HEK293T (cell line): ENCODE data around the gene PRKG1.

Experiments
- CTCF ChIA-PET: fragments of 350-600 bp; formaldehyde crosslinking; extraction: SDS; loops from one replicate; lab custom pipeline; 2021; ENCODE audit warnings: antibody characterized with exemption, inconsistent platforms; lab: Yijun Ruan, JAX
- POLR2A ChIA-PET: fragments of 350-600 bp; formaldehyde crosslinking; extraction: SDS; loops from one replicate; lab custom pipeline; 2020; ENCODE audit warnings: antibody characterized with exemption, inconsistent platforms; lab: Yijun Ruan, JAX
- DNase-seq: peaks from one replicate; pipeline ENCODE4 v3.0.0; 2012; ENCODE audit warnings: mixed read lengths; ENCODE audit errors: extremely low spot score
- ARNT ChIP-seq: fragments of 450-650 bp; IDR thresholded peaks from 2 replicates; pipeline ENCODE4 v1.6.1; 2017; ENCODE audit warnings: mild to moderate bottlenecking
- BHLHE40 ChIP-seq: fragments of 450-650 bp; IDR thresholded peaks from 2 replicates; pipeline ENCODE4 v1.6.1; 2016; ENCODE audit warnings: mild to moderate bottlenecking, moderate library complexity, borderline replicate concordance
- CTBP1 ChIP-seq: fragments of 450-650 bp; IDR thresholded peaks from 2 replicates; pipeline ENCODE4 v1.6.1; 2016; ENCODE audit warnings: borderline replicate concordance
- ELF4 ChIP-seq: fragments of 450-650 bp; IDR thresholded peaks from 2 replicates; pipeline ENCODE4 v1.6.1; 2017; ENCODE audit warnings: antibody characterized with exemption
- FOXA1 ChIP-seq: fragments of 450-650 bp; IDR thresholded peaks from 2 replicates; pipeline ENCODE4 v1.6.1; 2016; ENCODE audit warnings: mild to moderate bottlenecking
- FOXK2 ChIP-seq: fragments of 450-650 bp; IDR thresholded peaks from 2 replicates; pipeline ENCODE4 v1.6.1; 2016; ENCODE audit warnings: mild to moderate bottlenecking
- FOXM1 ChIP-seq: fragments of 450-650 bp; IDR thresholded peaks from 2 replicates; pipeline ENCODE4 v1.6.1; 2017; ENCODE audit warnings: mild to moderate bottlenecking, borderline replicate concordance
- HDGF ChIP-seq: fragments of 450-650 bp; IDR thresholded peaks from 2 replicates; pipeline ENCODE4 v1.6.1; 2017; ENCODE audit warnings: antibody characterized with exemption, borderline replicate concordance
- L3MBTL2 ChIP-seq: fragments of 450-650 bp; conservative IDR thresholded peaks from 2 replicates; pipeline ENCODE4 v1.6.1; 2016; ENCODE audit warnings: mild to moderate bottlenecking
- LEF1 ChIP-seq: fragments of 450-650 bp; IDR thresholded peaks from 2 replicates; pipeline ENCODE4 v1.6.1; 2017; ENCODE audit warnings: mild to moderate bottlenecking, borderline replicate concordance
- NFRKB ChIP-seq: fragments of 450-650 bp; IDR thresholded peaks from 2 replicates; pipeline ENCODE4 v1.6.1; 2016; ENCODE audit warnings: mild to moderate bottlenecking, moderate library complexity
- PKNOX1 ChIP-seq: fragments of 450-650 bp; IDR thresholded peaks from 2 replicates; pipeline ENCODE4 v1.6.1; 2016
- SP1 ChIP-seq: fragments of 450-650 bp; IDR thresholded peaks from 2 replicates; pipeline ENCODE4 v1.6.1; 2017
- SUZ12 ChIP-seq: fragments of 450-650 bp; IDR thresholded peaks from 2 replicates; pipeline ENCODE4 v1.6.1; 2016; ENCODE audit warnings: mild to moderate bottlenecking
- TARDBP ChIP-seq: fragments of 450-650 bp; IDR thresholded peaks from 2 replicates; pipeline ENCODE4 v1.6.1; 2016
- ZNF384 ChIP-seq: fragments of 450-650 bp; IDR thresholded peaks from 2 replicates; pipeline ENCODE4 v1.6.1; 2016

Gene PRKG1

GRCh38 chr10:51707392-51707791, 633.1 kb downstream of the PRKG1 start:
- DNase-seq = no peak
- TF ChIP-seq ELF4 = no peak
- TF ChIP-seq SUZ12 = no peak
- TF ChIP-seq TARDBP = no peak
- no peak for TF ChIP-seq FOXM1
- TF ChIP-seq FOXA1 = no peak
- no peak for TF ChIP-seq CTBP1
- TF ChIP-seq NFRKB = no peak
- TF ChIP-seq ZNF384 = no peak
- no peak for TF ChIP-seq ARNT
- no peak for TF ChIP-seq BHLHE40
- TF ChIP-seq L3MBTL2 = no peak
- TF ChIP-seq FOXK2 = no peak
- no peak for TF ChIP-seq LEF1
- TF ChIP-seq SP1 = no peak
- no peak for TF ChIP-seq PKNOX1
- TF ChIP-seq HDGF = no peak
- ChIA-PET POLR2A (no interaction called here), CTCF (no interaction called here)

- ChIA-PET POLR2A (no interaction called here), CTCF (no interaction called here)
- TF ChIP-seq ZNF384 = no peak
- no peak for TF ChIP-seq SP1
- no peak for TF ChIP-seq LEF1
- no peak for TF ChIP-seq SUZ12
- no peak for TF ChIP-seq ELF4
- TF ChIP-seq FOXK2 = no peak
- no peak for TF ChIP-seq FOXA1
- TF ChIP-seq BHLHE40 = no peak
- TF ChIP-seq HDGF = no peak
- TF ChIP-seq FOXM1 = no peak
- no peak for TF ChIP-seq TARDBP
- no peak for TF ChIP-seq NFRKB
- no peak for TF ChIP-seq CTBP1
- no peak for TF ChIP-seq ARNT
- TF ChIP-seq PKNOX1 = no peak
- no peak for TF ChIP-seq L3MBTL2
- no peak for DNase-seq
These were observed 633.6 kb downstream of the PRKG1 start for GRCh38 chr10:51707821-51708424.

GRCh38 chr10:51708609-51709008, 634.3 kb downstream of the PRKG1 start:
- CTCF ChIA-PET = no interaction called here
- no peak for TF ChIP-seq NFRKB
- POLR2A ChIA-PET = no interaction called here
- no peak for DNase-seq

GRCh38 chr10:51709324-51709972, 635.2 kb downstream of the PRKG1 start:
- POLR2A ChIA-PET = no interaction called here
- CTCF ChIA-PET = no interaction called here
- no peak for DNase-seq

GRCh38 chr10:51711519-51711891, 637.2 kb downstream of the PRKG1 start:
- POLR2A ChIA-PET = no interaction called here
- no peak for DNase-seq
- TF ChIP-seq L3MBTL2 (no peak), TARDBP (no peak), HDGF (no peak), FOXM1 (no peak), NFRKB (no peak), BHLHE40 (no peak), LEF1 (no peak), ELF4 (no peak), CTBP1 (no peak), FOXK2 (no peak), SUZ12 (no peak), PKNOX1 (no peak), ZNF384 (no peak), FOXA1 (no peak)
- CTCF ChIA-PET = no interaction called here

More at GRCh38 chr10:51709324-51709972, 635.2 kb downstream of the PRKG1 start:
- TF ChIP-seq LEF1 (no peak), FOXA1 (no peak), FOXM1 (no peak), NFRKB (no peak)

GRCh38 chr10:51716981-51717380, 642.7 kb downstream of the PRKG1 start:
- POLR2A ChIA-PET = no interaction called here
- CTCF ChIA-PET = no interaction called here
- TF ChIP-seq BHLHE40 (no peak), SP1 (no peak)
- no peak for DNase-seq

- TF ChIP-seq HDGF (no peak), CTBP1 (no peak), BHLHE40 (no peak), FOXM1 (no peak), L3MBTL2 (no peak), FOXA1 (no peak)
- no peak for DNase-seq
- CTCF ChIA-PET = no interaction called here
- POLR2A ChIA-PET = no interaction called here
These were observed 644.6 kb downstream of the PRKG1 start for GRCh38 chr10:51718804-51719291.
